Mesenchymal stem cell (in vitro differentiated cells and primary cell): ENCODE results near the gene KASH5.
A peak's percentile ranks its signal among the peaks of the same experiment; 100 is the strongest.

ENCODE experiments used
- DNase-seq: peaks from one replicate; pipeline ENCODE4 v3.0.0-alpha.2; 2013
- H2AFZ ChIP-seq: one replicate; pipeline ENCODE4 v1.6.1; 2013; ENCODE audit warnings: low read depth, mild to moderate bottlenecking, control low read depth, inconsistent platforms, low read length, moderate library complexity
- H2AK5ac ChIP-seq: 2 replicates; pipeline ENCODE4 v1.6.1; 2013; ENCODE audit warnings: low read length, moderate library complexity, mild to moderate bottlenecking, inconsistent platforms; ENCODE audit not compliant: severe bottlenecking
- H2BK120ac ChIP-seq: one replicate; pipeline ENCODE4 v1.6.1; 2013; ENCODE audit warnings: low read depth, mild to moderate bottlenecking, inconsistent platforms, low read length, moderate library complexity
- H2BK12ac ChIP-seq, 2 experiments: one replicate each; pipeline ENCODE4 v1.6.1; 2013; ENCODE audit warnings: inconsistent platforms in 2 of 2, low read length in 2 of 2, mild to moderate bottlenecking in 2 of 2, moderate library complexity in 2 of 2, control low read depth in 1 of 2
- H2BK15ac ChIP-seq: one replicate; pipeline ENCODE4 v1.6.1; 2013; ENCODE audit warnings: mild to moderate bottlenecking, low read depth, inconsistent platforms; ENCODE audit not compliant: poor library complexity, severe bottlenecking
- H2BK5ac ChIP-seq: 2 replicates; pipeline ENCODE4 v1.6.1; 2013; ENCODE audit warnings: low read depth, mild to moderate bottlenecking, low read length, control low read depth, inconsistent platforms; ENCODE audit not compliant: poor library complexity, severe bottlenecking
- H3K14ac ChIP-seq, 2 experiments: one replicate each; pipeline ENCODE4 v1.6.1; 2013; ENCODE audit warnings: inconsistent platforms in 2 of 2, low read length in 2 of 2, control low read depth in 1 of 2, mild to moderate bottlenecking in 1 of 2, moderate library complexity in 1 of 2
- H3K18ac ChIP-seq, 2 experiments: one replicate each; pipeline ENCODE4 v1.6.1; 2013; ENCODE audit warnings: inconsistent platforms in 2 of 2, low read length in 2 of 2, control low read depth in 1 of 2, low read depth in 1 of 2, mild to moderate bottlenecking in 1 of 2
- H3K23ac ChIP-seq, 2 experiments: one replicate each; pipeline ENCODE4 v1.6.1; 2013; ENCODE audit warnings: inconsistent platforms in 2 of 2, low read length in 2 of 2, mild to moderate bottlenecking in 2 of 2, moderate library complexity in 2 of 2, control low read depth in 1 of 2
- H3K27ac ChIP-seq: 2 replicates; pipeline ENCODE4 v1.5.1; 2013; ENCODE audit warnings: mild to moderate bottlenecking, moderate library complexity, low read length, control low read depth, inconsistent platforms; ENCODE audit not compliant: poor library complexity, severe bottlenecking
- H3K27me3 ChIP-seq, 2 experiments: 2 replicates each; pipeline versions ENCODE4 v1.6.1 to v1.7.0; 2013; ENCODE audit warnings: low read length in 2 of 2, mild to moderate bottlenecking in 2 of 2, moderate library complexity in 2 of 2, control low read depth in 1 of 2, inconsistent platforms in 1 of 2; ENCODE audit not compliant: control insufficient read depth in 1 of 2, insufficient read depth in 1 of 2
- H3K36me3 ChIP-seq, 2 experiments: 2 replicates each; pipeline versions ENCODE4 v1.6.1 to v1.7.0; 2013; ENCODE audit warnings: low read length in 2 of 2, control low read depth in 1 of 2, inconsistent platforms in 1 of 2, low read depth in 1 of 2, mild to moderate bottlenecking in 1 of 2; ENCODE audit not compliant: insufficient read depth in 2 of 2, control insufficient read depth in 1 of 2
- H3K4ac ChIP-seq, 2 experiments: one replicate each; pipeline ENCODE4 v1.6.1; 2013; ENCODE audit warnings: inconsistent platforms in 2 of 2, low read length in 2 of 2, mild to moderate bottlenecking in 2 of 2, moderate library complexity in 2 of 2, control low read depth in 1 of 2, low read depth in 1 of 2
- H3K4me1 ChIP-seq: 2 replicates; pipeline ENCODE4 v1.6.1; 2013; ENCODE audit warnings: low read depth, low read length, control low read depth; ENCODE audit not compliant: control insufficient read depth, insufficient read depth
- H3K4me2 ChIP-seq: 2 replicates; pipeline ENCODE4 v1.6.1; 2013; ENCODE audit warnings: low read length, mild to moderate bottlenecking, inconsistent platforms; ENCODE audit not compliant: poor library complexity, severe bottlenecking
- H3K4me3 ChIP-seq, 2 experiments: 2 replicates each; pipeline versions ENCODE4 v1.5.1 to v1.7.0; 2013; ENCODE audit warnings: low read length in 2 of 2, mild to moderate bottlenecking in 2 of 2, control low read depth in 1 of 2, low read depth in 1 of 2; ENCODE audit not compliant: insufficient read depth in 1 of 2
- H3K79me1 ChIP-seq: replicated peaks from 2 replicates; pipeline ENCODE4 v1.6.1; 2013; ENCODE audit warnings: mild to moderate bottlenecking, control low read depth, low read length, inconsistent platforms; ENCODE audit not compliant: poor library complexity, severe bottlenecking
- H3K9ac ChIP-seq: 2 replicates; pipeline ENCODE4 v1.7.0; 2013; ENCODE audit warnings: mild to moderate bottlenecking, low read length, moderate library complexity
- H3K9me3 ChIP-seq: 2 replicates; pipeline ENCODE4 v1.7.0; 2013; ENCODE audit warnings: mild to moderate bottlenecking, low read length; ENCODE audit not compliant: control insufficient read depth
- H4K8ac ChIP-seq: one replicate; pipeline ENCODE4 v1.6.1; 2013; ENCODE audit warnings: inconsistent platforms, mild to moderate bottlenecking, low read length, moderate library complexity
- H4K91ac ChIP-seq: one replicate; pipeline ENCODE4 v1.6.1; 2013; ENCODE audit warnings: mild to moderate bottlenecking, low read length, inconsistent platforms
- WGBS: methylation state at CpG from one replicate; pipeline ENCODE4 v1.1.7; 2013; ENCODE audit warnings: mixed read lengths; 5-methylcytosine and 5-hydroxymethylcytosine counted together

The KASH5 gene

DNA sequence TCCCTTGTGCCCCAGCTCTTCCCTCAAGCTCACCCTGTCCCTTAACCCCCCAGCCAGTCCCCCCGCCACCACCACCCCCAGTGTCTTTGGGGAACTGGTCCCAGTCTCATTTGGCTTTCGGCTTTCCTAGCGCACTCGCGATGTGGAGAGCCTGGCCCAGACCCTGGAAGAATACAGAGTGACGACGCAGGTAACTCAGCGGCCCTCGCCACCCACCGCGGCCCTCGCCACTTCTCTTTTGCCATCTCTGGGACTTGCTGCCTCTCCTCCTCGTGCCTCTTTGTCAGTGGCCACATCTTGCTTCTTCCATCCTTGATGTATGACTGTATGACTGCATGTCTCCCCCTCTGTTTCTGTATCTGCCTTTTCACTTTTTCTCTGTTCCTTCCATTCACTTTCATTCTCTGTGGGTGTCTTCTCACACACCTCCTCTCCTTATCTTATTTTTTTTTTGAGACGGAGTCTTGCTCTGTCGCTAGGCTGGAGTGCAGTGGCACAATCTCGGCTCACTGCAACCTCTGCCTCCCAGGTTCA lies 19.5 kb downstream of the KASH5 start:
- H3K23ac ChIP-seq: no peak overlapping the region
- no peak overlapping the region for H2AK5ac ChIP-seq
- H3K4me1 ChIP-seq: peaks cover 29% of the 10 kb centered on the region
- H3K27me3 ChIP-seq: peaks cover 0 to 54% of the 10 kb centered on the region in 2 experiments
- 90% methylated on average over 16 of the region's 16 CpGs for WGBS
- H4K91ac ChIP-seq: no peak overlapping the region
- no peak overlapping the region for H3K4ac ChIP-seq
- H3K4me2 ChIP-seq: no peak overlapping the region
- no peak for DNase-seq
- no peak overlapping the region for H2BK15ac ChIP-seq
- H3K9ac ChIP-seq: no peak overlapping the region
- no peak overlapping the region for H3K27ac ChIP-seq
- no peak overlapping the region for H2BK12ac ChIP-seq
- H3K9me3 ChIP-seq: no peaks in the 10 kb centered on the region
- H3K36me3 ChIP-seq: no peaks in the 10 kb centered on the region
- H3K14ac ChIP-seq: no peak overlapping the region
- no peak overlapping the region for H2BK5ac ChIP-seq
- no peak overlapping the region for H3K4me3 ChIP-seq
- H3K18ac ChIP-seq: no peak overlapping the region
- H4K8ac ChIP-seq: no peak overlapping the region
- no peak overlapping the region for H2AFZ ChIP-seq
- no peak overlapping the region for H2BK120ac ChIP-seq
- H3K79me1 ChIP-seq: no peaks in the 10 kb centered on the region

DNA sequence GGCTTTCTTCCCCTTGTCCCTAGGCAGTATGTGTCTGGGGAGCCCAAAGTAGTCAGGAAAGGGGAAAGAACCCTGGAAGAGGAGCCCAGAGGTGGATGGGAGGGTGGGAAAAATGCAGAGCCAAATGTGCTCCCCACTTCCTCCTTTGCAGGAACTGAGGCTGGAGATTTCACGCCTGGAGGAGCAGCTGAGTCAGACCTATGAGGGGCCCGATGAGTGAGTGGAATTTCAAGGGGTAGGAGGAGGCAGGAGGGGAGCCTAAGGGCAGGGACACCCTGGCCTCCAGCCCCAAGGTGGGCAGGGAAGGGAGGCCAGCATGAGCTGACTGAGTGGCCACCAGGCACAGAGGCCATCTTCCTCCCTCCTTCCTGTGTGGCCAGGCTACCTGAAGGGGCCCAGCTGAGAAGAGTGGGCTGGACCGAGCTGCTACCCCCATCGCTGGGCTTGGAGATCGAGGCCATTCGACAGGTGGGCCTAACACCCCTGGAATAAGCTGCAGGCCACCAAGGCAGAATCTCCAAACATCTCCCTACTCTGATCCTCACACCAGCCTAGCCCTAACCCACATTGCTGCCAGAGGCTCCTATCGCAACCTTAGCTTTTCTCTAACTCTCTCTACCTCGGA lies 20.9 kb downstream of the KASH5 start:
- no peak overlapping the region for H3K18ac ChIP-seq
- H2BK12ac ChIP-seq: no peak overlapping the region
- H3K36me3 ChIP-seq: no peaks in the 10 kb centered on the region

DNA sequence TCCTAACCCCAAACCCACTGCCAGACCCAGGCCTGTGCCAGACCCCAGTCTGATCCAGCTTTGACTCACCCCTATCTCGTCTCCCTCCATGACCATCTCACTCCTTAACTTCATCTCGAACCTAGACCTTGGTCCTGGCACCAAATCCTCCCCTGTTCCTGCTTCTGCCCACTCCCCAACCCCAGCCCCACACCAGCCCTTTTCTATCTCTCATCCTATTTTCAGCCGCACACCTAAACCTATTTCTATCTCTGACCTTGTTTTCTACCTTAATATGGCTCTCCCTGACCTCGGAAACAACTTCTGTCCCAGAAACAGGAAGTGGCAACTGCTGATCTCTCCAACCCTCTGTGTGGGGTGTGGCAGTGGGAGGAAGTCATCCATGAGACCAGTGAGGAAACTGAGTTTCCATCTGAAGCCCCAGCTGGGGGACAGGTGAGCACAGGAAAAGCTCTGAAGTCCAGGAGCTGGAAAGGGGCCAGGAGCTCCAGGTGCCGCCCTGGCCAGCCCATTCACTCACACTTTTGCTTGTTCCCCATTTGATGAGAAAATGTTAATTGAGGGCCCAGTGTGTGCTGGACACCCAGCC lies 21.5 kb downstream of the KASH5 start:
- no peak overlapping the region for H4K8ac ChIP-seq
- WGBS: 90% methylated on average over 4 of the region's 5 CpGs
- peaks cover 0 to 51% of the 10 kb centered on the region in 2 experiments for H3K27me3 ChIP-seq
- H3K4me1 ChIP-seq: peaks cover 17% of the 10 kb centered on the region
- DNase-seq: no peak
- no peak overlapping the region for H3K14ac ChIP-seq
- no peak overlapping the region for H4K91ac ChIP-seq
- no peak overlapping the region for H2BK5ac ChIP-seq
- H3K9ac ChIP-seq: no peak overlapping the region
- H3K4ac ChIP-seq: no peak overlapping the region
- no peak overlapping the region for H2BK120ac ChIP-seq
- H3K4me2 ChIP-seq: no peak overlapping the region
- no peak overlapping the region for H2BK12ac ChIP-seq
- H3K18ac ChIP-seq: no peak overlapping the region
- no peak overlapping the region for H3K4me3 ChIP-seq
- peak overlapping the region; percentile 13 for H2AK5ac ChIP-seq
- H3K27ac ChIP-seq: no peak overlapping the region
- H3K36me3 ChIP-seq: no peaks in the 10 kb centered on the region
- no peak overlapping the region for H2BK15ac ChIP-seq
- no peak overlapping the region for H2AFZ ChIP-seq
- H3K23ac ChIP-seq: no peak overlapping the region
- H3K79me1 ChIP-seq: no peaks in the 10 kb centered on the region
- H3K9me3 ChIP-seq: no peaks in the 10 kb centered on the region

More for the DNA sequence above, 20.9 kb downstream of the KASH5 start:
- H3K4me3 ChIP-seq: no peak overlapping the region
- H3K79me1 ChIP-seq: no peaks in the 10 kb centered on the region
- no peak overlapping the region for H3K23ac ChIP-seq
- H3K4me2 ChIP-seq: no peak overlapping the region
- 68% methylated on average over 8 of the region's 8 CpGs for WGBS
- H2BK5ac ChIP-seq: no peak overlapping the region
- H4K8ac ChIP-seq: no peak overlapping the region
- H2BK15ac ChIP-seq: no peak overlapping the region
- no peaks in the 10 kb centered on the region for H3K9me3 ChIP-seq
- peak overlapping the region; percentile 24 for H4K91ac ChIP-seq
- H3K27ac ChIP-seq: peak overlapping the region; percentile 61
- peaks cover 22% of the 10 kb centered on the region for H3K4me1 ChIP-seq
- H3K14ac ChIP-seq: no peak overlapping the region
- no peak for DNase-seq
- H2AK5ac ChIP-seq: peak overlapping the region; percentile 13
- no peak overlapping the region for H3K9ac ChIP-seq
- no peak overlapping the region for H2BK120ac ChIP-seq
- no peak overlapping the region for H3K4ac ChIP-seq
- peaks cover 0 to 55% of the 10 kb centered on the region in 2 experiments for H3K27me3 ChIP-seq
- H2AFZ ChIP-seq: no peak overlapping the region

DNA sequence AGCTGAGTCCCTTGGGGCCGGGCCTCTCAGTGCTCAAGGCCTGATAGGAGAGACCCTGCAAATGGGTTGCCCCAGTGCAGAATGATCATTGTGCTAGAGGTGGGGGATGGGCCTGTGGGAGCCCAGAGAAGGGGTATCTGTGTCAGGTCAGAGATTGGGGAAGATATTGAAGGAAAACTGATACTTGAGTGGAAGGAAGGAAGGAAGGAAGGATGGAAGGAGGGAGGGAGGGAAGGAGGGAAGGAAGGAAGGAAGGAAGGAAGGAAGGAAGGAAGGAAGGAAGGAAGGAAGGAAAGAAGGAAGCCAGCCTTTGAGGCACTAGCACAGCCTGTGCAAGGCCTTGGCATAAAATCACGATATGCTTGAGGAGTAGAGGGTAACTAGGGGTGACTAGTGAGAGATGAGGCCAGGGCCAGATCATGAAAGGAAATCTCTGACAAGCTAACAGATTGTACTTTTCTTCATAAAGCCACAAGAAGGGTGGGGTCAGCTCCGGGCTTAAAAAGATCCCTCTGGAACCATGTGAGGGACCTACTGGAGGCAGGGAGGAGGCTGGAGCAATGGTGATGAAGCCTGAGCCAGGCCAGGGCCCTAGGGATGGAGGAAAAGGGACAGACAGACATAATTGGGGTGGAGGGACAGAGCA lies 23.8 kb downstream of the KASH5 start:
- H4K91ac ChIP-seq: no peak overlapping the region
- no peak overlapping the region for H3K27ac ChIP-seq
- no peak overlapping the region for H3K4me2 ChIP-seq
- H3K27me3 ChIP-seq: peaks cover 4 to 60% of the 10 kb centered on the region in 2 experiments
- H3K9ac ChIP-seq: no peak overlapping the region
- H3K79me1 ChIP-seq: no peaks in the 10 kb centered on the region
- no peak overlapping the region for H4K8ac ChIP-seq
- H3K14ac ChIP-seq: no peak overlapping the region
- no peaks in the 10 kb centered on the region for H3K9me3 ChIP-seq
- H3K4ac ChIP-seq: no peak overlapping the region
- H3K23ac ChIP-seq: no peak overlapping the region
- 85% methylated on average over 3 of the region's 3 CpGs for WGBS
- no peaks in the 10 kb centered on the region for H3K36me3 ChIP-seq
- H3K4me3 ChIP-seq: no peak overlapping the region
- H3K4me1 ChIP-seq: peaks cover 20% of the 10 kb centered on the region
- no peak overlapping the region for H2BK5ac ChIP-seq
- H2BK12ac ChIP-seq: no peak overlapping the region
- H2AK5ac ChIP-seq: no peak overlapping the region
- no peak for DNase-seq
- H2BK15ac ChIP-seq: no peak overlapping the region
- no peak overlapping the region for H3K18ac ChIP-seq
- H2BK120ac ChIP-seq: no peak overlapping the region
- H2AFZ ChIP-seq: no peak overlapping the region
